Measurements from ENCODE around the gene CACUL1.

Gene CACUL1

DNA sequence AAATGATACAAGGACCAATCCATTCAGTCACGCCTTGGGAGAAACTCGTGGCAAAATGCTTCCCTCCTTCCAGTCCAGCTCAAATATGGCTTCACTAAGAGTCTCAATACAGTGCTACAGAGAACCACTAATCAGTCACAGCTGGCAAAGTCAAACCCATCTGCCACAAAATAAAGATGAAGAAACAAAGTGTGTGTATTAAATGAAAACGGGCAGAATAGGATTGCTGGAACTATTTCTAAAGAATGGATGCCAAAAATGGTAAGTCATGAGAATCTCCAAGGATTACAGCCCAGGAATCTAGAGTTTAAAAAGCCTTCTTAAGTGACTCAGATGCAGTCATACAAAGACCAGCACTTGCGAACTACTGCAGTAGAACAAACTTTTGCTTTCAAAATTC is 61.9 kb downstream of the CACUL1 start:
- DNase-seq (ENCODE audit: extremely low read depth, low read depth) = peak; percentile 48
- no peak overlapping the region for H3K4me3 ChIP-seq (replicated peaks; ENCODE audit: low read depth, low read length)
- TF ChIP-seq, protein P1, sequence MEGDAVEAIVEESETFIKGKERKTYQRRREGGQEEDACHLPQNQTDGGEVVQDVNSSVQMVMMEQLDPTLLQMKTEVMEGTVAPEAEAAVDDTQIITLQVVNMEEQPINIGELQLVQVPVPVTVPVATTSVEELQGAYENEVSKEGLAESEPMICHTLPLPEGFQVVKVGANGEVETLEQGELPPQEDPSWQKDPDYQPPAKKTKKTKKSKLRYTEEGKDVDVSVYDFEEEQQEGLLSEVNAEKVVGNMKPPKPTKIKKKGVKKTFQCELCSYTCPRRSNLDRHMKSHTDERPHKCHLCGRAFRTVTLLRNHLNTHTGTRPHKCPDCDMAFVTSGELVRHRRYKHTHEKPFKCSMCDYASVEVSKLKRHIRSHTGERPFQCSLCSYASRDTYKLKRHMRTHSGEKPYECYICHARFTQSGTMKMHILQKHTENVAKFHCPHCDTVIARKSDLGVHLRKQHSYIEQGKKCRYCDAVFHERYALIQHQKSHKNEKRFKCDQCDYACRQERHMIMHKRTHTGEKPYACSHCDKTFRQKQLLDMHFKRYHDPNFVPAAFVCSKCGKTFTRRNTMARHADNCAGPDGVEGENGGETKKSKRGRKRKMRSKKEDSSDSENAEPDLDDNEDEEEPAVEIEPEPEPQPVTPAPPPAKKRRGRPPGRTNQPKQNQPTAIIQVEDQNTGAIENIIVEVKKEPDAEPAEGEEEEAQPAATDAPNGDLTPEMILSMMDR (IDR thresholded peaks at IDR 0.05; ENCODE audit: low read depth, low read length, missing control alignments) = no peak

DNA sequence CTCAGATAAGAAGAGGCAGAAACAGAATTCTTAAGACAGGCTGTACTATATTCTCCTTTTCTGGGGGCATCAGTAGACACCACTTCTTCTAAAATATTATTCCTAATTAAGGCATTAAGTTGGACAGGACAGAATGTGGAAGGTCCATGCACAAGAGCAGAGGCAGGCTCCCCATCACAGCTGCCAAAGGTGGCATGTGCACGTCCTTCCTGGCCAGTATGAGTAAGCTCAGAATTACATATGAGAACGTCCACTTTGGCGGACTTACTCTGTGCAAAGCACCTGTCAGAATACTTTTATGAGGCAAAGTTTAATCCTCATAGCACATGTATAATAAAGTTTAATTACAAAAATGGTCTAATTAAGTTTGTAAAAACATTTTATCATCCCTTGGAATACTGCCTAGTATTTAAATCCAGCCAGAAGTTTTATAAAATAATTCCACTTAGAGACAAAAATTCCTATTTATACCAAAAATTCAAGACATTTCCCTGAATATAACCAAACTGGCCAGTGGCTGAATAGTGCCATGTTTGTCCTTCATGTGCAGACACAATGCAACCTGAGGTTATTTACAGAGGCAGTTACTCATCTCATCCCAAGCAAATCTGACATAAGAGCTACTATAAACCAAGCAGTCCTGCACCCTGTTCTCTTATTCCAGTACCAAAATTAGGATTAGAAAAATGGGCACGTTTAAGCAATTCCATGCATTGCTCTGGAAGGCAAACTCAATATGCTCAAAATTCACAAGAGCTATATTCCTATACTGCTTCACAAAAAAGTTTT is 65.5 kb downstream of the CACUL1 start:
- no peak overlapping the region for H3K4me3 ChIP-seq (replicated peaks; ENCODE audit: low read depth, low read length)
- TF ChIP-seq, protein P1 (IDR thresholded peaks at IDR 0.05; ENCODE audit: low read depth, low read length, missing control alignments) = no peak
- DNase-seq (ENCODE audit: extremely low read depth, low read depth) = no peak

DNA sequence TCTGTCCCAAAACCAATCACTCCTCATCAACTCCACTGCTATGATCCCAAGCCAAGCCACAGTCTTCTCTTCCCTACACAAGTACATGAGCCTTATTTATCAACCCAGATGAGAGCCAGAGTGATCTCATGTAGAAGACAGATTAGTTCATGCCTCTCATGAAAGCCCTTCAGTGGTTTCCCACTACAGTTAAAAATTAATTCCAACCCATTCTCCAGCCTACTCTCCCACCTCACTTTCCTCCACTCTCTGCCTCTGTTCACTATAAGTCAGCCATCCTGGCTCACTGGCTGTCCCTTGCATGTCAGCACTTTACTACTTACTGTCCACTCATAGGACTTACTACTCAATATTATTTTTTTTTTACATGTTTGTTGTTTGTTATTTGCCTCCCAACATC is 67.3 kb downstream of the CACUL1 start:
- no peak for DNase-seq (ENCODE audit: extremely low read depth, low read depth)
- TF ChIP-seq, protein P1 (IDR thresholded peaks at IDR 0.05; ENCODE audit: low read depth, low read length, missing control alignments) = no peak
- no peak overlapping the region for H3K4me3 ChIP-seq (replicated peaks; ENCODE audit: low read depth, low read length)

DNA sequence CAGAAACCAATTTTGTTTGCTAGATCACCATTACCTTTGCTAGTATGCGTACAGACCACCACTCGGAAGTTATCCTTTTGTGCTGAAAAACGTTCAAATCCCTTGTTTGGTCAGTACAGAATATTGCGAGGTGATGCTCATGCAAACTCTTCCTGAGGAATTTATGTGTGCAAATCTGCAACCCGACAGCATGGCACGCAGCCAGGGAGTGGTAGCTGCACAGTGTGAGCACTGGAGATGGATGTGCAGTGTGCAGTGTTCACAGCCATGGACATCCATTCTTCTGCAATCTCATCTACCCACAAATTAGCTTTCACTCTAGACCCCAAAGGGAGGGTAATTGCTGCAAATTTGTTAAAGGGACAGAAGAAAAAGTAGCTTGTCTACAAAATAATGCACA is 72.2 kb downstream of the CACUL1 start:
- TF ChIP-seq, protein P1 (IDR thresholded peaks at IDR 0.05; ENCODE audit: low read depth, low read length, missing control alignments) = no peak
- no peak overlapping the region for H3K4me3 ChIP-seq (replicated peaks; ENCODE audit: low read depth, low read length)
- no peak for DNase-seq (ENCODE audit: extremely low read depth, low read depth)

DNA sequence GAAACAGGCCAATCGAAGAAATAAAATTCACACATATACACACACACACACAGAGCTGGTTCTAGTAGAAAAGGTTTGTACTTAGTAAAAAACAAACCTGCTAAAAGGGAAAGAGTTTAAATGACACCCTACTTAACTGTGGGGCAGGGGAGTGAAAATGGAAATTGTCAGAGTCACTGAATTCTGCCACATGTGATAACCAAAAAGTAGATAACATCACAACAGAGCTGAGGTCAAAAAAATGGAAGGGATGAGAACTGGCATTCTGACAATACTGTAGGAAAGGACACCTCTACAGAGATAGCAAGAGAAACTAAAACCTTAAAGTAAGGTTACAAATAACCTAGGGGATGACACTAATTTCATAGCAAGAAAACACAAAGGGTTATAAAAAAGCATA is 74.6 kb downstream of the CACUL1 start:
- TF ChIP-seq, protein P1 (IDR thresholded peaks at IDR 0.05; ENCODE audit: low read depth, low read length, missing control alignments) = no peak
- no peak overlapping the region for H3K4me3 ChIP-seq (replicated peaks; ENCODE audit: low read depth, low read length)
- no peak for DNase-seq (ENCODE audit: extremely low read depth, low read depth)

DNA sequence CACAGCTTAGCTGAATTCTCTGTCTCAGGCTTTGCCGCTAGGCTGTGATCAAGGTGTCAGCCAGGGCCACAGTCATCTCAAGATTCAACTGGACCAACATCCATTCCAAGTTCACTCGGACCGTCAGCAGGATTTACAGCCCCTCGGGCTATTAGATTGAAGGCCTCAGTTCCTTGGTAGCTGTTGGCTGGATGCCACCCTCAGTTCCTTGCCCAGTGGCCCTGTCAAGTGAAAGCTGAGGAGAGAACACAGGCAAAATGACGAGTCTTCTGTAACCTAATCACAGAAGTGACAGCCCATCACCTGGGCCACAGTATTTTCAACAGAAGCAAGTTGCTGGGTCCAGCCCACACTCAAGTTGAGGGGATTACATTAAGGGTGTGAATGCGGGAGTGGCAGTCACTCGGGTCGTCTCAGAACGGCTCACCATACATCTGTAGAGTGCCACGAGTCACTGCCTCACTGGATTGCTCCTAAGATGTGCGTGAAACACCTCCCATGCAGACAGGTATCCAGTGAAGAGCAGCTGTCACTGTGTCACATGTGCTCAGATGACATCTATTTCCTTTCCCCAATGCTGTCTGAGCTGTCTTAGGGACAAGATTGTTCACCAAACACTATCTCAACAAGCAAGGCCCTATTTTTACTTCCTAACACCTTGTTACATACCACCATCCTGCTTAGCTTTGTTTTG is 80.4 kb downstream of the CACUL1 start:
- H3K4me3 ChIP-seq (replicated peaks; ENCODE audit: low read depth, low read length) = no peak overlapping the region
- TF ChIP-seq, protein P1 (IDR thresholded peaks at IDR 0.05; ENCODE audit: low read depth, low read length, missing control alignments) = no peak
- DNase-seq (ENCODE audit: extremely low read depth, low read depth) = no peak

Measured in HFF-Myc (cell line).